HL-60/S4 treated with retinoic acid at 250 ng/mL for 4 days and 3 days (cell line): ENCODE results near the gene TM4SF20.
"Not testable (repeated sequence)": the region's sequence is repeated elsewhere in the genome, so short reads cannot be mapped to it uniquely, and the experiment has no call there.

Experiments used
- in situ Hi-C: fragments of 300-500 bp; cut with MboI; formaldehyde crosslinking; loops from 2 replicates; pipeline ENCODE4 v1.7.0; 2022; ENCODE audit warnings: low sequenced_read_pairs

Gene TM4SF20

DNA sequence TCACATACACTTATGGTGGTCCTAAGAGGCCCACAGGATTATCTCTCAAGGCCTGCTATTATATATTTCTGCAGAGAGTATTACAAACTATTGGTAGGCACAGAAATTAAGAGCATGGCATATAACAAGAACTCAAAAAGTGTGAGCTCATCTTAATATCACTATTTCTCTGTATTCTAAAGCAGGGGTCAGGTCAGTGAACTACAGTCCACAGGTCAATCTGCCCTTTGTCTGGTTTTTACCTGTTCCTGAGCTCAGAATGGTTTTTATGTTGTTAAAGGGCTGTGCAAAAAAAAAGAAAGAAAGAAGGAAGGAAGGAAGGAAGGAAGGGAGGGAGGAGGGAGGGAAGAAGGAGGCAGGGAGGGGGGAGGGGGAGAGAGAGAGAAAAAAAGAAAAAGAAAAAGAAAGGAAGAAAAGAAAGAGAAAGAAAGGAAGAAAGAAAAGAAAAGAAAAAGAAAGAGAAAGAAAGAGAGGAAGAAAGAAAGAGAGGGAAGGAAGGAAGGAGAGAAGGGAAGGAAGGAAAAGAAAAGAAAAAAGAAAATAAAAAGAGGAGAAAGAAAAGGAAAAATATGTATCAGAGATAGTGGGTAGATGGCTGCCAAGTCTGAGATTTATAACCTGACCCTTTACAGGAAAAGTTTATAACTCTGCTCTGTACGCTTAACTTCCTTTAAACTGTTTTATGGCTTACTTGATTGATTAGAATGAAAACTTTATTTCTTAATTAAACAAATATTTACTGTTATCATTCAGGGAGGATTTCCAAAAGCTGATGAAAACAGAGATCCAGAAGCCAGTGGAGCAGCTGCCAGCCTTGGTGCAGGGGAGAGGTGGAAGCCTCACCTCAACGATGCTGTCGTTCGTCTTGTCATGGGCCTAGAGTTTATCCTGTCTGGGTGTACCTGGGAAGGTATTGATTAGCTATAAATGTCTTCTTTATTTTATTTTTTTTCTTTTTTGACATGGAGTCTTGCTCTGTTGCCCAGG is 19.9 kb upstream of the TM4SF20 start:
- in situ Hi-C loops, result no loop called here

DNA sequence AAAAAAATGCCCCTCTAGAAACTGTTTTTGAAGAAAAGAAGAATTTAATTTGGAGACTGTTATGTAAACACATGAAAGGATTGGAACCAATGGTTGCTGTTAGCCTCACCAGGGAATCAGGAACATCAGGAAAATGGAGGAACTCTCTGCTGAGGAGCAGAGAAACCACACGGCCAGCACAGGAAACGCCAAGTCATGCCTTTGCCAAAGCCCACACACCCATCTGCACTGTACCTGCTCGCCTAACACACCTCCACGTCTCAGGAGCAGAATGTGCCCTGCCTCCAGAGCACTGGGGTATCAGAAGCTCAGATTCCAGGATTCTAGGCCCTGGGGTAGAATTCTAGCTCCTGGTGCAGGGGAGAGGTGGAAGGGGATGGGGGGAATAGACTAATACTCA is 18.5 kb upstream of the TM4SF20 start:
- in situ Hi-C loops, result no loop called here

DNA sequence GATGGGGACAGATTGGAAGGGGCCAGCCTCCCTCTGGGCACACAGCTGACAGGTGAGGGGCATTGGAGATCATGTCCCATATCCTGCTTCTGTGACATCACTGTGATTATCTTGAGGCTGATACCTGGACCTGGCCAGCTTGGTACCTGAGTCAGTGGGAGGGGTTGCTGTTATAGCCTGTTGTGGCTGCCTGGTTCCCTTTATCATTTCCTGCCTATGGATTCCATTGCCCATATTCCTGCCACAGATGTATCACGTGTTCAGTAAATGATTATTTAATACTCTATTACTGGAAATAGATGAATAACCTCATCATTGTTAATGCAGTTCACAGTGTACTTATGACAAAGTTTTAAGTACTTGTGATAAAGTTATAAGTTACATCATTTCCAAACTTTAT is 16.4 kb upstream of the TM4SF20 start:
- in situ Hi-C loops, result no loop called here

DNA sequence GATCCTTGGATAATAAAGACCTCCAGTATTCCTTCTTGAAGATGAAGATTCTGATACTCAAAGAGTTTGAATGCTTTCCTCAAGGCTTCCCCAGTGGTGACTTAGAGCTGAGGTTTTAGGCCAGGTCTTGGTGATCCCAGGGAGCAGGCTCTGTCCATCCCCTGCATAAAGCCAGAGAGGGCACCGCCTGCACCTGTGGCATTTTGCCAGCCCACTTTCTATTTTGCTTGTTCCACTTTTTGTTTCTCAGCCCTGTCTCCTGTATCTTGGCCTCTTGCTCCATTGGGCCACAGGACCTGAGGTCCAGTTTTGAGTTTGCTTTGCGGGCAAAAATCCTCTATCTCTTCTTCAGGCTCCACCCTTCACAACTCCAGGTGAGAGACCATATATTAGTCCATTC is 15.3 kb upstream of the TM4SF20 start:
- in situ Hi-C loops, result no loop called here

DNA sequence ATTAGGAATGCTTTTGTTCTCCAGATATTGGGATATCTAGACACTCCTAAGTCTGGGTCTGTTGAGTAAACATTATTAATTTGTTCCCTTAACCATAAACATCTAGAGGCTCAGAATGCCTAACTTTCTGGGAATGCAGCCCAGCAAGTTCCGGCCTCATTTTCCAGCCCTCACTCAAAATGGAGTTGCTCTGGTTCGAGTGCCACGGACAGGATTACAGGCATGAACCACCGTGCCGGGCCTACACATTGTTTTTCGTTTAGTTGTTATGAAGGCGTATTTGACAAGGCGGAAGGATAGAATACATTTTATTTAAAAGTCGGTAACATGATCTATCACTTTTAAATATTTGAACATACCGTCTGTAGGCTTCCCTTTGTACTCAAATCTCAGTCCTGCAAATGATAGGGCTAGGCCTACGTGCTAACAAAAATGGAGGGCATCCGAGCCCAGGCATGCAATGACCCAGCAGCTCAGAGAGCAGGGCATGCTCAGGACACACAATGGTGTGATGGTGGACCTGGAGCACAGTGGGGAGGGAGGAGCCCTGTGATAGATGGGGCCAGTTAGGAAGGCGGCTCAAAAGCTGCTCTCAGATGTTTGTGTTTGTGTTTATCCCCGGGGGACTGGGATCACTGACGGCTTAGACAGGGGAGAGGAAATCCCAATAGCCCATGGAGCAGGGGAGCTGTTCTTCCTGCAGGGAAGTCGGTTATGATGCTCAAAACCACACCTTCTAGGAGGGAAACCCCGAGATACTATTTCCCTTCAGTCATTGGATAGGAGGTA is 11.6 kb upstream of the TM4SF20 start:
- in situ Hi-C loops, result no loop called here

DNA sequence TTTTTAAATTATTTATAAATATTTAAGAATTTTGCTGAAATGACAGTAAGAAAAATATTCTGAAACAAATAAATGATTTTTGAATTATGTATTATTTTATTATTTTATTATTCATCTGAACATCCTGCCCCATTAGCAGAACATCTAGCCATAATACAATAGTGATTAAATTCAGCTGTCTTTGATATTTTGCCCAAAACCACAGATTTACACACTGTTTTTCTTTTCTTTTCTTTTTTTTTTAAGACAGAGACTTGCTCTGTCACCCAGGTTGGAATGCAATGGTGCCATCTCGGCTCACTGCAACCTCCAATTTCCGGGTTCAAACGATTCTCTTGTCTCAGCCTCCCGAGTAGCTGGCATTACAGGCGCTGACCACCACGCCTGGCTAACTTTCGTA is 10.6 kb upstream of the TM4SF20 start:
- in situ Hi-C loops, result no loop called here

DNA sequence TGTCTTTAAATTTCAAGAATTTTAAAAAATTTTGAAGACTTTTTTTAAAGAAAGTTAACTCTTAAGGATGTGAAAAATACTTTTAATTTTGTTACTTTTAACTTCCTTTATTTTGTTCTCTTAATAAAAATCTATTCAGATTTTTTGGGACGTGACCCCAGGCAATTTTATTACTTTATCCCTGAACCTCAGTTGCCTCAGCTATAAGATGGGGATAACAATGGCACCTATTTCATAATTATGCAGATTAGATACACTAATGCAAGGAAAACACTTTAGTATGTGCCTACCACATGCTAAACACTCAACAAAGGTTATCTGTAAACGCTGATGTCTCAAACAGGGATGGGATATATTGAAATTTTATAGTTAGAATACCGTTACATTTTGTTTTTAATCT is 10.1 kb upstream of the TM4SF20 start:
- in situ Hi-C loops, result no loop called here

DNA sequence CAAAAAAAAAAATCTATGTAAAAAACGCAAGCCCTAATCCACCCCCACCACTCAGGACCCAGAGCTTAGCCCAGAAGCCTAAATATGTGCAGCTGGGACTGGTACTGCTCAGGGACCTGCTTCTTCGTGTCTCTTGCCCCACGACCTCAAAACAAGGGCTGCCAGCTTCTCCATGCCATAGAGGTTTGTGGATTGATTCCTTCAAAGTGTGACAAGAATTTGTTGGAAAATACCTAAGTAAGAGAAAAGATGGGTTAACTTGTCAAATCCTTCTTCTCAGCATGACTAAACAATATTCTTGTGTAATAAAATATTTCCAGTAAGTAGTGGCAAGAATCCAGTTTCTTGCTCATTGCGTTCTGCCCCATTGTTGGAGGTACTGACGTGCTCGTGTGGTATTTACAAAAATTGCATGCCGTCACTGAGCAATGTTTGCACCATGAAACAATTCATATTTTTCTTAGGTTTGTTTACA is 9.5 kb upstream of the TM4SF20 start:
- in situ Hi-C loops, result no loop called here

DNA sequence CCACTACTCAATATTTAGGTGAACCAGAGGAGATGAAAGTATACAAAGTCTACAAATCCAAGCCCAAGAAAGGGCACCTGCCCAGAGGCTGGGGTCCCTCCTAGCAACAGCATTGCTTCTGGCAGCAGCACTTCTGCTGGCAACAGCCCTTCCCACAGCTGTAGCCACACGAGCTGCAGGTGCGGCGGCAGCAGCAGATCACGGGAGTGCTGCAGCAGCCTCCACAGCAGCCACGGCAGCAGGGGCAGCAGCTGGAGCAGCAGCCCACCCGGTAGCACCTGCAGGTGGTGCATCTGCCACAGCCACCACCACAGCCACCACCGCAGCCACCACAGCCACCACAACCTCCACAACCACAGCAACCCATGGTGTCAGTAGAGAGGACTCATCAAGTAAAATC is 8.5 kb upstream of the TM4SF20 start, which contains the start of gene SCYGR1:
Gene SCYGR1 (minus strand): TSS at position 367 of the 400 bp plus-strand sequence. CDS start 0 bp downstream, at position 367.
- in situ Hi-C loops, result not testable (repeated sequence)

DNA sequence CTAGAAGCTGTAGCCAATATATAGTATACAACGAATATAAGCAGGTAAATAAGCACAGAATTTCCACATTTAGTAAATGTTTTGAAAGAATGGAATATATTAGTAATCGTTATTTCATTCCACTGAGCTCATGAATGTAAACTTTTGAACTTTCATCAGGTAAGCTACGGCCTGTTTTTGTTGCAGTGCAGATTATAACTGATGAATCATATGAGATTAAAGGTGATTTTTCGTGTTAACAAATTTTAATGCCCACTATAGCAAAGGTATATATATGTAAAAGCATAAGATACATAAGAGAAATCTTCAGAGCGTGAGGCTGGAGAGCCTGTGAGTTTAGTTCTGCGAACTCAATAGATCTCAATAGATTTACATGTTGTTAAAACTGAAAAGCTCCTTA is 7.5 kb upstream of the TM4SF20 start:
- in situ Hi-C loops, result no loop called here

DNA sequence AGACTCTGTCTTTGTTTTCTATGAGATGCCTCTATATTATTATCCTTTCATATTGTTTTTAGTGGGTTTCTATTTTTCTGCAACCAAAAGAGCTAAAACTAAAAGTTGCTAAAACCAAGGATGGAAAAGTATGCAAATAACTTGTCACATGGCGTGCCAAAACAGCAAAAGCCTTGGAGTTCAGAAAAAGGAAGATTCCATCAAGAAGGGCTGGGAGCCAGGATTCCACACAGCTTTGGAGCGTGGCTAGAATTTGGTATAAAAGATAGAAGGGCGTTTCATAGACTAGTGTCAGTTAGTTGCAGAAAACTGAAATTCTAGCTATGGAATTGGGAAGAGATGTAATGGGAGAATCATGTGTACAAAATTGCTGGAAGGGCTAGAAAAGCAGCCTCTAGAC is 4.6 kb upstream of the TM4SF20 start:
- in situ Hi-C loops, result no loop called here

DNA sequence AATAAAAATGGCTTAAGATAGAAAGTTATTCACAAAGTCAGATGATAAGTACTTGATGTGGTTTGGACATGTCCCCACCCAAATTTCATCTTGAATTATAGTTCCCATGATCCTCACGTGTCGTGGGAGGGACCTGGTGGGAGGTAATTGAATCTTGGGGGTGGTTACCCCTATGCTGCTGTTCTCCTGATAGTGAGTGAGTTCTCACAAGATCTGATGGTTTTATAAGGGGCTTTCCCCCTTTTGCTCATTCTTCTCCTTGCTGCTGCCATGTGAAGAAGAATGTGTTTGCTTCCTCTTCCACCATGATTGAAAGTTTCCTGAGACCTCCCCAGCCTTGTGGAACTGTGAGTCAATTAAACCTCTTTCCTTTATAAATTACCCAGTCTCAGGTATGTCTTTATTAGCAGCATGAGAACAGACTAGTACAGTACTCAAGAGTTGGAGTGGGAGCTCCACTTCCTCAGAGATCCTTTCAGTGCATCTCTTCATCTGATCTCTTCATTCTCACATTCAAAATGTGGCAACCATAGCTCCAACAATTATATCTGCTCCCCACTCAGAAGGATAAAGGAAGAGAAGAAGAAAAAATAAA is 3.2 kb upstream of the TM4SF20 start:
- in situ Hi-C loops, result not testable (repeated sequence)

DNA sequence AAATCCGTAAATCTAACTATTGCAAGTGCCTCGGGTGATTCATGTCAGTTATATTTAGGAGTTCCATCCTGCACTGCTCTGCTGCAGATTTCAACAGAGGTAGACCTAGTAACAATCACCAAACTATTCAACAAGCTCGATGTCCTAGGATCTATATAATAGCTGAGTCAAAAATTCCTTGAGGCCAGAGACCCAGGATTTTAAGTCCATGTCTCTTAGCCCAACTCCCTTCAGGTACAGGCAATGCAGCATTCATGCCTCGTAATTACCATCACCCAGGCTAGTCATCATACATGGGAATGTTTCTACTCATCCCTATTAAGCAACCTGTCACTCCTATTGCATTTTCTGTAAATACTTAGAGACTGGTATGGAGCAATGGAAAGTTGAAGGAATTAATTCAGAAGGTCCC is 729 bp downstream of the TM4SF20 start:
- in situ Hi-C loops, result no loop called here

DNA sequence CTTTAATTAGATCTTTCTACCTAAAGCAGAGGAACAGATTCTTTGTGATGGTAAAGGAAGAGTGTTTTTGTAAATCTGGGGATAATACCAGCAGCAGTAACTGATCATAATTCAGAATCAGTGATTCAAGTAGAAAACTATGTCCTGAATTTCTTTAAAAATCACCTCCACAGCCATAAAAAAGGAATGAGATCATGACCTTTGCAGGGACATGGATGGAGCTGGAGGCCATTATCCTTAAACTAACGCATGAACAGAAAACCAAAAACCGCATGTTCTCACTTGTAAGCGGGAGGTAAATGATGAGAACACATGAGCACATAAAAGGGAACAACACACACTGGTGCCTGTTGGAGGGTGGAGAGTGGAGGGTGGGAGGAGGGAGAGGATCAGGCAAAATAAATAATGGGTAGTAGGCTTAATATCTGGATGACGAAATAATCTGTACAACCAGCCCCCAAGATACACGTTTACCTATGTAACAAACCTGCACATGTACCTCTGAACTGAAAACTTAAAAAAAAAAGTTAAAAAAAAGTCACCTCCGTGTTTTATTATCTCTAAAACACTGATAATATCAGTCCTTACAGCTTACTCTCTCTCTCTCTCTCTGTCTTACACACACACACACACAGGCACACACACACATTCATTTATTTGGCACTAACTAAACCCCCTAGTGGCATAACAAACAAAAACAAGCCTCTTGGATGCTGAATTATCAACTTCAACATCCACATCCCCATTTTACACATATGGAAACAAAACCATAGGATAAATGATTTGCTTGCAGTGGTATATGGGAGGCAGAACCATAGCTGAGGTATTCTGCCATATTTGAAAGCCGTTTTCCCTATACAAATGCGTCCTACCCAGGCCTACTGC is 1.4 kb downstream of the TM4SF20 start:
- in situ Hi-C loops, result no loop called here

DNA sequence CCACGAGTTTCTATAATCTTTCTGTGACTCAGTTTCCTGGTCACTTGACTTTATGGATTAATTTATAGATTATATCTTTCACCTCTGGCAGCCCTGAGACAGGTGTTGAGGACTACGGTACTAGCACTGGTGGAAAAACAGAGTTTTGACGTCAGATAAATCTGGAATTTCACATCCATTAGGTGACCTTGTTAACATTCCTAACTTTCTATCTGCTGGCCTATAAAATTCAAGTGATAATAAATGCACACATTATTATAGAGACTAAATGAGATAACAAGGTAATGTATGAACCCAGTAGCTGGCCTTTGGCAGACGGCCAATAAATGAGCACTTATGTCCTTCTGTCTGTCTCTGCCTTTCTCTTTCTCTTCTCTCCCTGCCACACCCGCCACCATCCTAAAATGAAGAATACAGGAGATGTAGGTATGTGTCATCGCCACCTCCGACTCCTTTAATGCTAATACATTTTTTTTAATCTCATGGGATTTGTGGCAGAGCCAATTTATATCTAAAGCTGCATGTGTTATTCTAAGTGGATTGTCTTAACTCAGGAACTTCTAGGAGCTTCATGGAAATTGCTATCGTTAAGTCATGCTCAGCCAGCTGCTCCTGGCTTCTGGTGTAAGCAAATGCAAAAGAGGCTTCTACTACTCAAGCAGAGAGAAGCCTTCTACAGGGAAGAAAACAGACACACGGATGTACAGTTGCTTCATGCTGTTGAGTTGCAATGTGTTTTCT is 2.3 kb downstream of the TM4SF20 start:
- in situ Hi-C loops, result no loop called here

DNA sequence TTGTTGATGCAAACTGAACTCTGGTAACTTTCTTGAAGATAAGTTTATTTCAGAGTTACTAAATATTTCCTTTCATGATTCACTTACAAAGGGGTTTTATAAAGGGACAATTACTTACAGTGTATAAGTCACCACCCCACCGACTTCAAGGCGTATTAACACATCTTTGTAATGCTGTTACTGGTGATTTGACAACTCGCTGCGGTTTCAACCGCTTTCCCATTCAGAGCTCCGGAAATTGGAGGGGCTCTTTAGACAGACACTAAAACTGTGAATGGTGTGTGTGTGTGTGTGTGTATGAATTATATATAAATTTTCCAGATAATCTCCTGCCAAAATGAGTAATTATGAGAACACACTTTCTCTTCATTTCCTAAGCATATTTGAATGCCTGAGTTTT is 4.9 kb downstream of the TM4SF20 start:
- in situ Hi-C loops, result no loop called here

DNA sequence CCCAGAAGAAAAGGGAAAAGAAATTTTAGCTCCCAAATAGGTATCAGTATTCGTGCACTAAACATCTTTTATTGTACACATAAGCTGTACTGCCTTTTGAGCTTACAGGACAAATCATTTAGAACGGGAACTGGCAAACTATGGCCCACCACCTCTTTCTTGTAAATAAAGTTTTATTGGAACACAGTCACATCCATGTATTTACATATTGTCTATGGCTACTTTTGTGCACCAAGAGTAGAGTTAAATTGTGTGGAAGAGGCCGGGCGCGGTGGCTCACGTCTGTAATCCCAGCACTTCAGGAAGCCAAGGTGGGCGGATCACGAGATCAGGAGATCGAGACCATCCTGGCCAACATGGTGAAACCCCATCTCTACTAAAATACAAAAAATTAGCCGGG is 5.7 kb downstream of the TM4SF20 start:
- in situ Hi-C loops, result no loop called here

DNA sequence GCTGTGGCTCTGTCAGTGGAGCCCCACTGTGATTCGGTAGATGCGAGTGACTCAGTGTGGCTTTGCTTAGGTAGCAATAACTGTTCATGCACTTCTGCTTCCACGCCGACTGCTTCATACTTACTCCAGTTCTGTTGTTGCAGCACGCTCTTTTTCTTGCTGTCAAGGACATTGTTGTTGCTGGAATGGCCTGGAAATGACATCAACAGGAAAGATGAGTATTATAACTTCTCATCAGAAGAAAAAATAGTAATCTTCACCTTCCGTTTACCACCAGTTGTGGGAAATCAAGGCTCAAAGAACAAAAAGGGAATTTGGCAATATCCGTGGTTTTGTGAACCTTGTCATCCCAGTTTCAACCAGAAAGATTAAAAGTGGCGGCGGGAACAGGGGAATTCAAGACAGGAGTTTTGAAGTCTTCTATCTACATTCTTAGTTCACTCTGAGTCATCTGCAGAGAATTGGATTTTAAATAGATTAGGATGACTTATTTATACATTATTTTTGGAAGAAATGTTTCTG is 8.3 kb downstream of the TM4SF20 start:
- in situ Hi-C loops, result no loop called here

DNA sequence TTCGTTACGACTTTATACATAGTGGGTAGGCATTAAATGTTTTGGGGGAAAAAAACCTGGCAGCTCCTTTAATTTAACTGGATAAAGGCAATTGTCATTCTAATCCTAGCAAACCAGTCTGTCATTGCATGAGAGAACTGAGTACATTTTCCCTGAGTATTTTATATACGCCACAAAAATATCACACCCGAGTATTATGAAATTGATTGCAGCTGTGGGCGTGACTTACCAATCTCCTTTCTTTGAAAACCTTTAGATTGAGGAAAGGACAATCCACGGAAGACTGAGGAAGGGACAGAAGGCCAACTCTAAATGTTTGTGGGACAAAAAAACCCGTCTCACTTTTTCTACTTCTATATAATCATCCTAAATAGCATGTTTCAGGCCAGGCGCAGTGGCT is 9.0 kb downstream of the TM4SF20 start:
- in situ Hi-C loops, result no loop called here
